Measurements from ENCODE around the gene MCIDAS. TPM values are rescaled to one million over a fixed set of nuclear protein-coding genes. Genes with fewer than 3 reads are reported as not detected.

Gene MCIDAS
- total RNA-seq, 1 donor from 2014 or later = not detected

DNA sequence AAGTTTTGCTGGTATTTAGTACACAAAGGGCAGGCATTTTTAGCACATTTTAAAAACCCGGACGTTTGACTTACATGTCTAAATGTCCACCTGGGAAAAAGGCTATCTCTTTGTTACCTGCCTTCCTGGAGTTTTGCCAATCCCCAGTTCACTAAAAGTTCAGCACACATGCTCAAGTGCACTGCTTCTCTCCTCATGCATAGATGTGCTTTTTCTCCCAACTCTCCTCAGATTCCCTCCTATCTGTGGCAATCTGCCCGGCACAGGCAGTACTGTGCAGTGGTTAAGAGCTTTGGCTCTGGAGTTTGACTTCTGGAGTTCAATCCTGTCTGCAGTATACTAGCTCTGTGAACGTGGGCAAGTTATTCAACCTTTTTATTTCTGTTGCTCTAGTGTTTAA, 14.6 kb upstream of the MCIDAS start:
- no peaks in the 10 kb centered on the region for H3K9me3 ChIP-seq
- ATAC-seq (peak; percentile 57), DNase-seq (no peak)

DNA sequence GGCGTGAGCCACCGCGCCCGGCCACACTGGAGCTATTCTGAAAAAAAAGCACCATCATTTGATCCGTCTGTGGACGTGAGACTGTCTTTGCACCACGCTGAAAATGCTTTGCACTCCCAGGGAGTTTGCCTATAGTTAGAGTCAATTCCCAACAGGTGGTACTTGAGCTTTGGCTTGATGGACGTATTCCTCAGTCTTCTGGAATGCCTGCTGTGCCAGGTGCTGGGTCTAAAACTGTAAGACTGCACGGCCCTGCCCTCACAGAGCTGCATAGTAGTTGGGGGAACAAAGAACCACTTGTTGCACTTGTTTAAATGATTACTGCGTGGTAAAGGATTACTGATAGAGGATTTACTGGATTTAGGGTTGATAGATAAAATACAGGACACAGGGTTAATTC, 9.7 kb upstream of the MCIDAS start:
- H3K9me3 ChIP-seq = no peaks in the 10 kb centered on the region
- no peaks in the 10 kb centered on the region for H3K36me3 ChIP-seq
- intact Hi-C loops (cut with DNase I) = no loop called here
- ATAC-seq = no peak
- TF ChIP-seq, protein P1, sequence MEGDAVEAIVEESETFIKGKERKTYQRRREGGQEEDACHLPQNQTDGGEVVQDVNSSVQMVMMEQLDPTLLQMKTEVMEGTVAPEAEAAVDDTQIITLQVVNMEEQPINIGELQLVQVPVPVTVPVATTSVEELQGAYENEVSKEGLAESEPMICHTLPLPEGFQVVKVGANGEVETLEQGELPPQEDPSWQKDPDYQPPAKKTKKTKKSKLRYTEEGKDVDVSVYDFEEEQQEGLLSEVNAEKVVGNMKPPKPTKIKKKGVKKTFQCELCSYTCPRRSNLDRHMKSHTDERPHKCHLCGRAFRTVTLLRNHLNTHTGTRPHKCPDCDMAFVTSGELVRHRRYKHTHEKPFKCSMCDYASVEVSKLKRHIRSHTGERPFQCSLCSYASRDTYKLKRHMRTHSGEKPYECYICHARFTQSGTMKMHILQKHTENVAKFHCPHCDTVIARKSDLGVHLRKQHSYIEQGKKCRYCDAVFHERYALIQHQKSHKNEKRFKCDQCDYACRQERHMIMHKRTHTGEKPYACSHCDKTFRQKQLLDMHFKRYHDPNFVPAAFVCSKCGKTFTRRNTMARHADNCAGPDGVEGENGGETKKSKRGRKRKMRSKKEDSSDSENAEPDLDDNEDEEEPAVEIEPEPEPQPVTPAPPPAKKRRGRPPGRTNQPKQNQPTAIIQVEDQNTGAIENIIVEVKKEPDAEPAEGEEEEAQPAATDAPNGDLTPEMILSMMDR (IDR thresholded peaks at IDR 0.05) = no peak
- peaks cover 62% of the 10 kb centered on the region for H3K27me3 ChIP-seq
- no peak overlapping the region for H3K27ac ChIP-seq
- peaks cover 27% of the 10 kb centered on the region for H3K4me1 ChIP-seq
- H3K4me3 ChIP-seq = no peak overlapping the region
- no peak for DNase-seq

More for the DNA sequence above, 14.6 kb upstream of the MCIDAS start:
- intact Hi-C loops (cut with DNase I) = no loop called here
- Histone ChIP-seq H3K36me3 (no peaks in the 10 kb centered on the region), H3K4me3 (no peak overlapping the region), H3K27ac (no peak overlapping the region), H3K27me3 (peaks cover 12% of the 10 kb centered on the region), H3K4me1 (no peaks in the 10 kb centered on the region)
- TF ChIP-seq, protein P1 (IDR thresholded peaks at IDR 0.05) = no peak

DNA sequence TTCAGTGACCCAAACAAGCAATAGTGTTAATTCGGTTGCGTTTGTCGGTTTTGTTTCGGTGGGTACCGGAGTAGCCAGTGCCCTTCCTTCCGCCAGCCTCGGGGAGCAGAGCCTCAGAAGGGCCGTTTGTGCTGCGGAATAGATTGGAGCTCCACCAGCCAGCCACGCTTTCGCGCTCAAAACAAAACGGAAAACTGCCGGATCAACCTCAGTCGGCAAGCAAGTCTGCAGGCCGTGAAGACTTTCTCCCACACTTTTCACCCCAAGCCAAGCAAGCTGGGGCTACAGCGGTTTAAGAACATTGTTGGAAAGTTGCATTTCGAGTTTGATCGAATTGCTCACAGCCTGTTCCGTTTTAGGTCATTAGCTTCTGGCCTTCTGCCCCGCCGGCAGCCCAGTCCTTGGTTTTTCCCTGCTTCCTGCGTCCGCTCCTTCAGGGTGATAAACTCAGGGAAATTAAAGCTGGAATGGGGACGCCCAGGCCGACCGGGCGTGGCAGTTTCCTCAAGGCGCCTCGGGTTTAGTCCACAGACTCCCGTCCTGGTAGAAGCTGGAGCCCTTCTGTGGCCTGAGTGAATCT, 7.1 kb upstream of the MCIDAS start:
- Histone ChIP-seq H3K27ac (no peak overlapping the region), H3K4me1 (peaks cover 37% of the 10 kb centered on the region), H3K36me3 (no peaks in the 10 kb centered on the region), H3K4me3 (peak overlapping the region; percentile 55), H3K9me3 (no peaks in the 10 kb centered on the region), H3K27me3 (peaks cover 88% of the 10 kb centered on the region)
- intact Hi-C loops (cut with DNase I) = no loop called here
- DNase-seq = no peak
- TF ChIP-seq, protein P1 (IDR thresholded peaks at IDR 0.05) = no peak
- ATAC-seq = no peak

DNA sequence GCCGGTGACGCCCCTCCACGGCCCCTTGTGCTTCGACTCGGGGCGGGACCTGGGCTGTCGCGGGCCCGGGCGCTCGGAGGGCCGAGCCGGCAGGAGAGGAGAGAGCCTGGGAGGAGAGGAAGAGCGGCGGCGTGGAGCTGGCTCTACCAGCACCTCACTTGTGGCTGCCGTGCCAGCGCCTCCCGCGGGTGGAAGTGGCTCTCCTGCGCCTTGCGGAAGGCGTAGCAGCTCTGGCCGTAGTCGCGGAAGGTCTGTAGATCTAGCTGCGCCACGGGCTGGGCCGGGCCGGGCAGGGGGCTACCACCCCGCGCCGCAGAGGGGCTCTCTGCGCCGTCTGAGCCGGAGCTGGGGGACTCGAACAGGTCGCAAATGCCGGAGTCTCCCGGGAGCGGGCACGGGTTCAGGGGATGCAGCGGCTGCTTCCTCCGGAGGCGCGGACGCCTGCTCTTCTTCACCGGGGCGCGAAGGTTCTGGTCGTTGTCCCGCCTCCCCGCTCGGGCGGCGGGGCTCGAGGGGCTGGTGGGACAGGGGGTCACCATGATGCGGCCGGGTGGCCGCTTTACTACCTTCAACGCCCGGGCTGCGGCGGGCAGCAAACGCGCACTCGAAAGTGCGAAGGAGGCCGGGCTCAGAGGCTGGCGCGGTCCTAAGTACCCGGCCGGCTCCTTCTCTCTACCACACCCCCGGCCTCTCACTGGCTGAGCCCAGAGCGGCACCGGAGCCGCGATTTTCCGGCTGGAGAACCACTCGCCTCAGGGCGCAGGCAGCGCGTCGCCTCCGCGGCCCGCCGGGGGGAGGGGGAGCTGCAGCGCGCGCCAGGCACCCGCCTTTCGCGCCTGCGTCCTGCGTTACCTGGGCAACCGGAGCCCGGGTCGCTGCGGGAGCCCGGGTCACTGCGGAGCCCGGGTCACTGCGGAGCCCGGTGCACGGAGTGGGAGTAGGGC, 6.1 kb upstream of the MCIDAS start, which contains the start of gene CCNO:
TSS of gene CCNO (minus strand) at position 624 of the 944 bp plus-strand sequence. CDS start at position 539, 85 bp downstream.
- Histone ChIP-seq H3K4me3 (peak within 1 kb of the TSS; percentile 55), H3K4me1 (peaks cover 37% of the 10 kb centered on the region), H3K9me3 (no peaks in the 10 kb centered on the region), H3K36me3 (no peaks in the 10 kb centered on the region), H3K27me3 (peaks cover 97% of the 10 kb centered on the region), H3K27ac (no peak within 1 kb of the TSS)
- TF ChIP-seq, protein P1 (IDR thresholded peaks at IDR 0.05) = peak; percentile 9
- intact Hi-C loops (cut with DNase I) = no loop called here
- ATAC-seq (peak; percentile 90), DNase-seq (peak; percentile 81)

DNA sequence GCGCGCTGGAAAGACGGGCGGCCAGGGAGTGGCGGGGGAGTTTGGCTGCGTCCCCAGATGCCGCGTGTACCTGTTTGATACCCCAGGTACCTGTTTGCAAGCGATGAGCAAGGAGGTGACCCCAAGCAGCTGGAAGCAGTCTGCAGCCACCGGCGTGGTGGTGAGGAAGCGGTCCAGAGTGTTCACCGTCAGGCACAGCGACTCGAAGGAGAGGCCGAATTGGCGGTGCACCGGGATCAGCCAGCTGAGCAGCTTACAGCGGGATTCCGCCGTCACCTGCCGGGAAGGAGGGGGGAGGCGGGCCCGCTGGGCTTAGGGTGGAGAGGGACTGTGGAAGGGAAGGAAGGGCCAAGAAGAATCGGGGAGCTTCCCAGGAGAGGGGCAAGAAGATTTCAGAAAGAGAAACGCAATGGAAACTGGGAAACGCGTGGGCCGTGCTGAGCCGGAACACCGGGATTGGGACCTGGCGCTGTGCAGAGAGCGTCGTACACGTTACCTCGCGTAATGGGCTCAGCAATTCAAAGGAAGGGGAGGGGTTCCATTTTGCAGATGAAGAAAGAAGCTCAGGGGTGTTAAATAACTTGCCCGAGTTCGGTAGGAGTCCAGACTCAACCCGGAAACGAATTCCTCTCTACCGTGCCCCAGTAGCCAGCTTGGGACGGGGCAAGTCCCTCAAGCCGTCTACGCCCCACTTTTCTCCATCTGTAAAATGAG, 5.3 kb upstream of the MCIDAS start:
- Histone ChIP-seq H3K4me3 (peak overlapping the region; percentile 55), H3K36me3 (no peaks in the 10 kb centered on the region), H3K27ac (no peak overlapping the region), H3K9me3 (no peaks in the 10 kb centered on the region), H3K4me1 (peaks cover 41% of the 10 kb centered on the region), H3K27me3 (peaks cover 97% of the 10 kb centered on the region)
- DNase-seq = no peak
- ATAC-seq = peak; percentile 3
- TF ChIP-seq, protein P1 (IDR thresholded peaks at IDR 0.05) = no peak
- intact Hi-C loops (cut with DNase I) = no loop called here
